Measurements from ENCODE around the gene KIRREL1. TPM values are rescaled to one million over a fixed set of nuclear protein-coding genes. Genes with fewer than 3 reads are reported as not detected.
A peak's percentile ranks its signal among the peaks of the same experiment; 100 is the strongest.

Gene KIRREL1
- total RNA-seq, 1 experiment from 2014 or later = 30.5 TPM

- Mint-ChIP-seq H3K27ac (peak overlapping the region in 2 of 3 experiments; percentile 34 to 70; a peak in 2 of 7 replicates), H3K9me3 (no peaks in the 10 kb centered on the region), H3K4me1 (peaks cover 37 to 41% of the 10 kb centered on the region in 2 experiments), H3K4me3 (no peak overlapping the region), H3K27me3 (ENCODE audit: low read depth) (no peaks in the 10 kb centered on the region; the same call in 1 of the 2 replicates), H3K36me3 (ENCODE audit: insufficient read depth in 1 of 3, low read depth in 3 of 3) (peaks cover 35 to 61% (median 50%) of the 10 kb centered on the region in 3 experiments)
- Histone ChIP-seq H3T11ph (ENCODE audit: low read length) (no peak overlapping the region), H3K56ac (ENCODE audit: insufficient read length, low read depth, low read length) (no peak overlapping the region), H2BK5ac (ENCODE audit: insufficient read length, low read length) (no peak overlapping the region), H2BK120ac (ENCODE audit: low read depth, low read length, poor library complexity, severe bottlenecking) (no peak overlapping the region), H3K4ac (ENCODE audit: low read depth, low read length) (no peak overlapping the region), H2BK15ac (ENCODE audit: low read depth, low read length) (no peak overlapping the region), H3K4me2 (ENCODE audit: insufficient read depth, insufficient read length, low read length) (no peak overlapping the region), H3K79me2 (ENCODE audit: insufficient read depth, low read length) (no peaks in the 10 kb centered on the region), H3K79me1 (ENCODE audit: insufficient read depth, low read depth, low read length, poor library complexity, severe bottlenecking) (no peaks in the 10 kb centered on the region), H4K91ac (ENCODE audit: insufficient read length, low read depth, low read length) (no peak overlapping the region), H3K27ac (ENCODE audit: insufficient read length, low read depth, low read length) (no peak overlapping the region), H4K8ac (replicated peaks; ENCODE audit: insufficient read length, low read depth, low read length) (no peak overlapping the region), H4K5ac (ENCODE audit: insufficient read length, low read depth, low read length) (no peak overlapping the region), H3K23ac (ENCODE audit: insufficient read length, low read depth, low read length) (no peak overlapping the region), H3K23me2 (ENCODE audit: insufficient read length, low read depth, low read length, poor library complexity, severe bottlenecking) (no peaks in the 10 kb centered on the region), H2BK12ac (ENCODE audit: insufficient read length, low read depth, low read length) (no peak overlapping the region), H2AFZ (ENCODE audit: low read length) (no peak overlapping the region), H3K14ac (ENCODE audit: insufficient read depth, low read length) (no peak overlapping the region), H2AK5ac (ENCODE audit: insufficient read length, low read length) (no peak overlapping the region), H3K27me3 (ENCODE audit: insufficient read depth, low read length) (no peaks in the 10 kb centered on the region), H3K9ac (ENCODE audit: extremely low read depth, insufficient read length, low read length) (no peak overlapping the region), H3K9me3 (ENCODE audit: control insufficient read depth, low read depth, low read length) (no peaks in the 10 kb centered on the region), H2BK20ac (ENCODE audit: low read depth, low read length, poor library complexity, severe bottlenecking) (no peak overlapping the region), H3K4me1 (ENCODE audit: insufficient read depth, low read length) (peaks cover 19% of the 10 kb centered on the region; the same call in 1 of the 2 replicates), H4K20me1 (ENCODE audit: control insufficient read depth, insufficient read depth, insufficient read length) (no peaks in the 10 kb centered on the region), H3K18ac (ENCODE audit: insufficient read length, low read depth, low read length) (no peak overlapping the region)
- WGBS (ENCODE audit: extremely low coverage, insufficient read length, low lambda C conversion rate) = no CpG with 5 or more reads among the region's 14 CpGs
- DNase-seq = no peak
- no peak for TF ChIP-seq CTCF (conservative IDR thresholded peaks at IDR 0.05)
Measured at GRCh38 chr1:158094571-158094970, 101.1 kb downstream of the KIRREL1 start.

Data from H9 (cell line).